ENCODE measurements around the gene PPP1R3C. TPM values are rescaled to one million over a fixed set of nuclear protein-coding genes. Genes with fewer than 3 reads are reported as not detected.
A peak's percentile ranks its signal among the peaks of the same experiment; 100 is the strongest.

Gene PPP1R3C
- total RNA-seq, 4 donors from 2014 or later: 6.6 to 90.7 (median 65.5) TPM

GRCh38 chr10:91627344-91628102, 5.3 kb downstream of the PPP1R3C start:
- intact Hi-C loops (cut with DNase I; ENCODE audit: low total_unique reads): no loop called here
- peaks cover 0 to 6% of the 10 kb centered on the region in 2 donors for H3K36me3 ChIP-seq

GRCh38 chr10:91626936-91627335, 5.9 kb downstream of the PPP1R3C start:
- Histone ChIP-seq H3K9me3 (no peaks in the 10 kb centered on the region), H3K36me3 (peaks cover 0 to 6% of the 10 kb centered on the region in 2 donors), H3K4me3 (no peak overlapping the region), H3K27me3 (no peaks in the 10 kb centered on the region), H3K4me1 (peaks cover 23 to 32% of the 10 kb centered on the region in 2 donors), H3K27ac (peak overlapping the region; percentile 86 to 94 (median 91))
- TF ChIP-seq POLR2A (IDR thresholded peaks at IDR 0.05) (no peak), CTCF (IDR thresholded peaks at IDR 0.05 in 4 of 5, conservative IDR thresholded peaks at IDR 0.05 in 1 of 5) (no peak)
- DNase-seq (no peak), ATAC-seq (no peak)
- intact Hi-C loops (cut with DNase I; ENCODE audit: low total_unique reads): no loop called here
- in situ Hi-C loops (cut with MboI; ENCODE audit: low sequenced_read_pairs in 4 of 4): loop anchor here in 2 of 4 donors (25.0 kb wide), 1 partner anchor 240 kb away; no protein-coding TSS in a partner anchor

More at GRCh38 chr10:91627344-91628102, 5.3 kb downstream of the PPP1R3C start:
- Histone ChIP-seq H3K27ac (peak overlapping the region; percentile 86 to 94 (median 91)), H3K4me3 (peak overlapping the region in 2 of 4 donors; percentile 68 to 70), H3K4me1 (peaks cover 19 to 29% of the 10 kb centered on the region in 2 donors), H3K27me3 (no peaks in the 10 kb centered on the region), H3K9me3 (no peaks in the 10 kb centered on the region)
- DNase-seq: no peak
- in situ Hi-C loops (cut with MboI; ENCODE audit: low sequenced_read_pairs in 4 of 4): loop anchor here in 2 of 4 donors (25.0 kb wide), 1 partner anchor 240 kb away; no protein-coding TSS in a partner anchor
- TF ChIP-seq POLR2A (IDR thresholded peaks at IDR 0.05) (no peak), CTCF (IDR thresholded peaks at IDR 0.05 in 4 of 5, conservative IDR thresholded peaks at IDR 0.05 in 1 of 5) (peak in 1 of 5 experiments; percentile 29)
- ATAC-seq: peak in 1 of 2 donors; percentile 9

GRCh38 chr10:91624633-91625032, 8.2 kb downstream of the PPP1R3C start:
- H3K4me3 ChIP-seq: no peak overlapping the region
- peaks cover 0 to 6% of the 10 kb centered on the region in 2 donors for H3K36me3 ChIP-seq
- in situ Hi-C loops (cut with MboI; ENCODE audit: low sequenced_read_pairs in 4 of 4) (loop anchor here in 2 of 4 donors (25.0 kb wide), 1 partner anchor 237 kb away; no protein-coding TSS in a partner anchor), intact Hi-C loops (cut with DNase I; ENCODE audit: low total_unique reads) (no loop called here)
- ATAC-seq: no peak
- no peaks in the 10 kb centered on the region for H3K9me3 ChIP-seq
- no peak for DNase-seq
- TF ChIP-seq POLR2A (IDR thresholded peaks at IDR 0.05) (no peak), CTCF (IDR thresholded peaks at IDR 0.05 in 4 of 5, conservative IDR thresholded peaks at IDR 0.05 in 1 of 5) (no peak)
- no peaks in the 10 kb centered on the region for H3K27me3 ChIP-seq
- H3K4me1 ChIP-seq: peaks cover 23 to 29% of the 10 kb centered on the region in 2 donors
- peak overlapping the region; percentile 80 to 92 (median 86) for H3K27ac ChIP-seq

- no peak overlapping the region for H3K4me3 ChIP-seq
- peak overlapping the region; percentile 71 to 92 (median 82) for H3K27ac ChIP-seq
Observed at GRCh38 chr10:91622601-91623000, 10.3 kb downstream of the PPP1R3C start.

More at GRCh38 chr10:91622601-91623000, 10.3 kb downstream of the PPP1R3C start:
- Histone ChIP-seq H3K4me1 (peaks cover 13 to 18% of the 10 kb centered on the region in 2 donors), H3K27me3 (no peaks in the 10 kb centered on the region), H3K9me3 (no peaks in the 10 kb centered on the region), H3K36me3 (peaks cover 0 to 6% of the 10 kb centered on the region in 2 donors)
- in situ Hi-C loops (cut with MboI; ENCODE audit: low sequenced_read_pairs in 4 of 4): no loop called here
- ATAC-seq (no peak), DNase-seq (no peak)
- intact Hi-C loops (cut with DNase I; ENCODE audit: low total_unique reads): no loop called here
- TF ChIP-seq POLR2A (IDR thresholded peaks at IDR 0.05): no peak
- TF ChIP-seq CTCF (IDR thresholded peaks at IDR 0.05 in 4 of 5, conservative IDR thresholded peaks at IDR 0.05 in 1 of 5): no peak
